Astrocyte (in vitro differentiated cells and primary cell): ENCODE measurements around the gene FAM174B. TPM values are rescaled to one million over a fixed set of nuclear protein-coding genes. Genes with fewer than 3 reads are reported as not detected.

ENCODE experiments used
- DNase-seq: peaks from one replicate; pipeline ENCODE4 v3.0.0-alpha.2; 2010; ENCODE audit warnings: low read depth
- FAIRE-seq: peaks from 2 replicates; lab custom pipeline; 2011; peaks lifted over from hg19 to GRCh38; lab: Jason Lieb, UNC
- H2AFZ ChIP-seq: 2 replicates; pipeline ENCODE4 v1.6.0; 2012; ENCODE audit warnings: low read depth, low read length, inconsistent platforms
- H3K27ac ChIP-seq: 2 replicates; pipeline ENCODE4 v1.5.1; 2011; ENCODE audit warnings: low read depth, low read length, inconsistent platforms
- H3K27me3 ChIP-seq: 2 replicates; pipeline ENCODE4 v1.6.0; 2011; ENCODE audit warnings: low read length, inconsistent platforms; ENCODE audit not compliant: insufficient read depth
- H3K36me3 ChIP-seq: 2 replicates; pipeline ENCODE4 v1.5.1; 2011; ENCODE audit warnings: low read length, inconsistent platforms; ENCODE audit not compliant: insufficient read depth
- H3K4me1 ChIP-seq: 2 replicates; pipeline ENCODE4 v1.5.1; 2011; ENCODE audit warnings: low read length, inconsistent platforms; ENCODE audit not compliant: insufficient read depth
- H3K4me2 ChIP-seq: 2 replicates; pipeline ENCODE4 v1.6.0; 2012; ENCODE audit warnings: low read length, inconsistent platforms
- H3K4me3 ChIP-seq: 2 replicates; pipeline ENCODE4 v1.5.1; 2011; ENCODE audit warnings: low read depth, mild to moderate bottlenecking, low read length, inconsistent platforms; ENCODE audit not compliant: insufficient read depth
- H3K79me2 ChIP-seq: 2 replicates; pipeline ENCODE4 v1.6.0; 2012; ENCODE audit warnings: mild to moderate bottlenecking, low read length, inconsistent platforms; ENCODE audit not compliant: insufficient read depth
- H3K9ac ChIP-seq: 2 replicates; pipeline ENCODE4 v1.6.0; 2012; ENCODE audit warnings: mild to moderate bottlenecking, low read length, inconsistent platforms
- H3K9me3 ChIP-seq: 2 replicates; pipeline ENCODE4 v1.5.1; 2012; ENCODE audit warnings: low read depth, mild to moderate bottlenecking, low read length, inconsistent platforms; ENCODE audit not compliant: insufficient read depth
- H4K20me1 ChIP-seq: 2 replicates; pipeline ENCODE4 v1.6.0; 2012; ENCODE audit warnings: low read length, inconsistent platforms; ENCODE audit not compliant: insufficient read depth
- H3K27ac Mint-ChIP-seq: one replicate; pipeline ENCODE4 v1.8.0; 2021; ENCODE audit warnings: mild to moderate bottlenecking, mixed read lengths; ENCODE audit not compliant: unreplicated experiment
- H3K27me3 Mint-ChIP-seq: one replicate; pipeline ENCODE4 v1.8.0; 2021; ENCODE audit warnings: low read depth, mixed read lengths; ENCODE audit not compliant: unreplicated experiment
- H3K36me3 Mint-ChIP-seq: one replicate; pipeline ENCODE4 v1.8.0; 2021; ENCODE audit warnings: low read depth, mixed read lengths; ENCODE audit not compliant: unreplicated experiment
- H3K4me1 Mint-ChIP-seq: one replicate; pipeline ENCODE4 v1.8.0; 2021; ENCODE audit warnings: low read depth, mixed read lengths; ENCODE audit not compliant: unreplicated experiment
- H3K4me3 Mint-ChIP-seq: one replicate; pipeline ENCODE4 v1.8.0; 2021; ENCODE audit warnings: mild to moderate bottlenecking, moderate library complexity, mixed read lengths; ENCODE audit not compliant: unreplicated experiment
- H3K9me3 Mint-ChIP-seq: one replicate; pipeline ENCODE4 v1.8.0; 2021; ENCODE audit warnings: mild to moderate bottlenecking, mixed read lengths; ENCODE audit not compliant: unreplicated experiment
- EZH2 ChIP-seq: IDR thresholded peaks from 2 replicates; pipeline ENCODE4 v1.6.1; 2012; ENCODE audit warnings: mild to moderate bottlenecking, low read length, inconsistent platforms; ENCODE audit not compliant: insufficient read depth
- total RNA-seq: library from RNA; stranded (reverse); gene quantifications from 2 replicates; pipeline ENCODE4 v1.2.1, GENCODE V29; 2021
- TF ChIP-seq, protein P1 (sequence below): IDR thresholded peaks from 2 replicates; pipeline ENCODE4 v1.5.1; 2011; ENCODE audit warnings: low read depth, mild to moderate bottlenecking, inconsistent platforms, low read length, moderate library complexity; ENCODE audit not compliant: insufficient read depth

Gene FAM174B
- total RNA-seq, 1 donor from 2014 or later: 11.2 TPM

DNA sequence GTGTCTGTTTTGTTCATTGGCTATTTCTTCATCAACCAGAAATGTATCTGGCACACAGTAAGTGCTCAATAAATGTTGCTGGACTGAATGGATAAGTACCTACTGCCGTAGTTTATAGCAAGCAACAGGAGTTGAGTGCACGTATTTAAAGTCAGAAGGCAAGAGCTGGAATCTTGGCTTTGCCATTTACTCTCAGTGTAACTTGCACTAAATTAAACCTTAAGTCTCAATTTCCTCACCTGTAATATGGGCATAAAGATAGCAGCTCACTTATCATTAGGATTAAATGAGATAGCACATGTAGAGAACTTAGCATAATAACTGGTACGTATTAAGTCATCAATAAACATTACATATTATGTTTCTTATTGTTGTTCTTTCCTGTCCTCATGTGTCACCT is 13.0 kb upstream of the FAM174B start:
- DNase-seq: no peak
- Histone ChIP-seq H3K4me3 (no peak overlapping the region), H2AFZ (no peak overlapping the region), H4K20me1 (no peaks in the 10 kb centered on the region), H3K9me3 (no peaks in the 10 kb centered on the region), H3K9ac (no peak overlapping the region), H3K27ac (no peak overlapping the region), H3K79me2 (no peaks in the 10 kb centered on the region), H3K27me3 (no peaks in the 10 kb centered on the region), H3K36me3 (no peaks in the 10 kb centered on the region), H3K4me2 (no peak overlapping the region), H3K4me1 (no peaks in the 10 kb centered on the region)
- Mint-ChIP-seq H3K36me3 (no peaks in the 10 kb centered on the region), H3K4me3 (no peak overlapping the region), H3K27me3 (peaks cover 26% of the 10 kb centered on the region), H3K4me1 (peaks cover 7% of the 10 kb centered on the region), H3K27ac (no peak overlapping the region), H3K9me3 (no peaks in the 10 kb centered on the region)
- no peak for TF ChIP-seq EZH2
- TF ChIP-seq, protein P1, sequence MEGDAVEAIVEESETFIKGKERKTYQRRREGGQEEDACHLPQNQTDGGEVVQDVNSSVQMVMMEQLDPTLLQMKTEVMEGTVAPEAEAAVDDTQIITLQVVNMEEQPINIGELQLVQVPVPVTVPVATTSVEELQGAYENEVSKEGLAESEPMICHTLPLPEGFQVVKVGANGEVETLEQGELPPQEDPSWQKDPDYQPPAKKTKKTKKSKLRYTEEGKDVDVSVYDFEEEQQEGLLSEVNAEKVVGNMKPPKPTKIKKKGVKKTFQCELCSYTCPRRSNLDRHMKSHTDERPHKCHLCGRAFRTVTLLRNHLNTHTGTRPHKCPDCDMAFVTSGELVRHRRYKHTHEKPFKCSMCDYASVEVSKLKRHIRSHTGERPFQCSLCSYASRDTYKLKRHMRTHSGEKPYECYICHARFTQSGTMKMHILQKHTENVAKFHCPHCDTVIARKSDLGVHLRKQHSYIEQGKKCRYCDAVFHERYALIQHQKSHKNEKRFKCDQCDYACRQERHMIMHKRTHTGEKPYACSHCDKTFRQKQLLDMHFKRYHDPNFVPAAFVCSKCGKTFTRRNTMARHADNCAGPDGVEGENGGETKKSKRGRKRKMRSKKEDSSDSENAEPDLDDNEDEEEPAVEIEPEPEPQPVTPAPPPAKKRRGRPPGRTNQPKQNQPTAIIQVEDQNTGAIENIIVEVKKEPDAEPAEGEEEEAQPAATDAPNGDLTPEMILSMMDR: no peak
- no peak for FAIRE-seq

DNA sequence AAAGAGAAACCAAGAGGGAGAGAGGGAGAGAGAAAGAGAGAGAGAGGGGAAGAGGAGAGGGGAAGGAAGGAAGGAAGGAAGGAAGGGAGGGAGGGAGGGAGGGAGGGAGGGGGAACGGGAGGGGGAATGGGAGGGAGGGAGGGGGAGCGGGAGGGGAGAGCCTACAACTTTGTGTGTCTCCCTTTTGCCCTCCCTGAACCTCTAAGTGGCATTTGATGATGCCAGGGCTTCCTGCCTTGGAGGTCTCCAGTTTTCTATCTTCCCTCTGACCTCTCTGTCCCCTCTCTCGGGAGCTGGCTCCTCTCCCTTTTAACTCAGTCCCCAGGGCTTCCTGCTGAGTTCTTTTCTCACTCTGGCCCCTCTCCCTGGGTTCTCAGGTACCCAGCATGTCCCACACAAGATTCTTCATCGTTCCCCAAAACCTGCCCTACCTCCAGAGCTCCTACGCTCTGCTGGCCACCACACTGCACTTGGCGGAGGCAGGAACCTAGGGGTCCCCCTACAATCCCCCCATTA is 12.5 kb upstream of the FAM174B start:
- no peak overlapping the region for H3K4me2 ChIP-seq

More for the DNA sequence above, 12.5 kb upstream of the FAM174B start:
- H3K4me1 Mint-ChIP-seq: peaks cover 7% of the 10 kb centered on the region
- no peak overlapping the region for H3K27ac Mint-ChIP-seq
- Histone ChIP-seq H3K9ac (no peak overlapping the region), H4K20me1 (no peaks in the 10 kb centered on the region), H2AFZ (no peak overlapping the region), H3K4me3 (no peak overlapping the region), H3K27me3 (no peaks in the 10 kb centered on the region), H3K4me1 (no peaks in the 10 kb centered on the region), H3K9me3 (no peaks in the 10 kb centered on the region), H3K36me3 (no peaks in the 10 kb centered on the region), H3K27ac (no peak overlapping the region), H3K79me2 (no peaks in the 10 kb centered on the region)
- no peaks in the 10 kb centered on the region for H3K36me3 Mint-ChIP-seq
- H3K9me3 Mint-ChIP-seq: no peaks in the 10 kb centered on the region
- FAIRE-seq: no peak
- peaks cover 22% of the 10 kb centered on the region for H3K27me3 Mint-ChIP-seq
- DNase-seq: no peak
- TF ChIP-seq, protein P1: no peak
- no peak for TF ChIP-seq EZH2
- H3K4me3 Mint-ChIP-seq: no peak overlapping the region
